ENCODE results near the gene MLLT6.

DNA sequence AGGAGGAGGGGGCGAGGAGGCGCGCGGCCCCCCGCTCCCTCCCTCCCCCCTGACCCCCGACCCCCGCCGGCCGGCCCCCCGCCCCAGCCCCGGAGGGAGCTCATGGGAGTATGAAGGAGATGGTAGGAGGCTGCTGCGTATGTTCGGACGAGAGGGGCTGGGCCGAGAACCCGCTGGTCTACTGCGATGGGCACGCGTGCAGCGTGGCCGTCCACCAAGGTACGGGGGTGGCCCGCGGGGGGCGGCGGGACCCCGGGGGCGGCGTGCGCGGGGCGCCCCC is 390 bp downstream of the MLLT6 start:
- TF ChIP-seq POLR2AphosphoS5 (IDR thresholded peaks at IDR 0.05; ENCODE audit: borderline replicate concordance, low read depth, low read length), result no peak
- no peak for TF ChIP-seq FOXP2 (optimal IDR thresholded peaks at IDR 0.05; ENCODE audit: control extremely low read depth, extremely low read length, insufficient read depth)

Data from SK-N-MC (cell line).